Caco-2 (cell line): Measurements from ENCODE around the gene GFY. TPM values are rescaled to one million over a fixed set of nuclear protein-coding genes. Genes with fewer than 3 reads are reported as not detected.

Source experiments
- BruUV-seq: library from RNA; stranded (reverse); fragments of 400-500 nt; replicated peaks from 2 replicates; lab custom pipeline; 2021; lab: Mats Ljungman, UMichigan
- CTCF ChIA-PET: fragments of 300-600 bp; sonication (Branson Sonifier 250); formaldehyde crosslinking; loops from one replicate; lab custom pipeline; 2022; ENCODE audit warnings: antibody characterized with exemption; lab: Charles Lee
- POLR2A ChIA-PET: fragments of 300-600 bp; sonication (Branson Sonifier 250); formaldehyde crosslinking; loops from one replicate; lab custom pipeline; 2022; ENCODE audit warnings: antibody characterized with exemption; lab: Charles Lee
- DNase-seq, 2 experiments: peaks; one replicate each; pipeline versions ENCODE4 v3.0.0 to v3.0.0-alpha.2; 2020 to 2022
- H3K27me3 ChIP-seq: replicated peaks from 2 replicates; pipeline ENCODE4 v1.6.0; 2011; ENCODE audit warnings: low read length; ENCODE audit not compliant: control insufficient read depth, insufficient read depth
- H3K36me3 ChIP-seq: 2 replicates; pipeline ENCODE4 v1.5.1; 2011; ENCODE audit warnings: low read length; ENCODE audit not compliant: control insufficient read depth, insufficient read depth
- H3K4me1 ChIP-seq: fragments of 250-450 bp; sonication (Bioruptor Pico); 2 replicates; pipeline ENCODE4 v1.5.1; 2020; ENCODE audit warnings: mild to moderate bottlenecking
- H3K4me3 ChIP-seq: 2 replicates; pipeline ENCODE4 v1.5.1; 2011; ENCODE audit warnings: low read depth, mild to moderate bottlenecking, control low read depth, low read length
- H3K9me3 ChIP-seq: fragments of 250-450 bp; sonication (Bioruptor Pico); 2 replicates; pipeline ENCODE4 v1.5.1; 2020; ENCODE audit warnings: mild to moderate bottlenecking, moderate library complexity
- H3K27ac Mint-ChIP-seq: one replicate; pipeline ENCODE4 v1.8.0; 2022; ENCODE audit warnings: mixed read lengths; ENCODE audit not compliant: unreplicated experiment
- H3K27me3 Mint-ChIP-seq: one replicate; pipeline ENCODE4 v1.8.0; 2022; ENCODE audit warnings: mixed read lengths; ENCODE audit not compliant: insufficient read depth, unreplicated experiment
- H3K36me3 Mint-ChIP-seq: one replicate; pipeline ENCODE4 v1.8.0; 2022; ENCODE audit warnings: mild to moderate bottlenecking, mixed read lengths; ENCODE audit not compliant: insufficient read depth, unreplicated experiment
- H3K4me1 Mint-ChIP-seq: one replicate; pipeline ENCODE4 v1.8.0; 2022; ENCODE audit warnings: low read depth, mixed read lengths; ENCODE audit not compliant: unreplicated experiment
- H3K4me3 Mint-ChIP-seq: one replicate; pipeline ENCODE4 v1.8.0; 2022; ENCODE audit warnings: mild to moderate bottlenecking, moderate library complexity, mixed read lengths; ENCODE audit not compliant: unreplicated experiment
- H3K9me3 Mint-ChIP-seq: one replicate; pipeline ENCODE4 v1.8.0; 2022; ENCODE audit warnings: mixed read lengths; ENCODE audit not compliant: unreplicated experiment
- CTCF ChIP-seq, 2 experiments: fragments of 200-600 bp in 1 of 2; IDR thresholded peaks; 1 replicate in 1 of 2; 2 replicates in 1 of 2; pipeline versions ENCODE4 v1.5.1 to v1.8.0; 2011 to 2022; ENCODE audit warnings: antibody characterized with exemption in 1 of 2, control low read depth in 1 of 2, inconsistent platforms in 1 of 2, low read depth in 1 of 2, low read length in 1 of 2, mild to moderate bottlenecking in 1 of 2, moderate library complexity in 1 of 2; ENCODE audit not compliant: insufficient read depth in 1 of 2, severe bottlenecking in 1 of 2, unreplicated experiment in 1 of 2
- intact Hi-C: fragments of 100-400 bp; cut with micrococcal nuclease; formaldehyde crosslinking; loops from one replicate; pipeline ENCODE4 v1.10.0; 2022; ENCODE audit not compliant: unreplicated experiment
- total RNA-seq: library from RNA; stranded (reverse); gene quantifications from 2 replicates; pipeline ENCODE4 v1.2.3, GENCODE V29; 2022

GFY gene
- total RNA-seq, 1 experiment from 2014 or later = 0.25 TPM

- Histone ChIP-seq H3K9me3 (no peaks in the 10 kb centered on the region), H3K27me3 (no peaks in the 10 kb centered on the region), H3K4me1 (no peaks in the 10 kb centered on the region), H3K36me3 (no peaks in the 10 kb centered on the region), H3K4me3 (no peak overlapping the region)
- no peak overlapping the region for H3K4me3 Mint-ChIP-seq
- no peak overlapping the region for H3K27ac Mint-ChIP-seq
- H3K4me1 Mint-ChIP-seq = no peaks in the 10 kb centered on the region
- no peak for DNase-seq
- POLR2A ChIA-PET = no interaction called here
- no peak for TF ChIP-seq CTCF (IDR thresholded peaks at IDR 0.05; ENCODE audit: insufficient read depth in 1 of 2, low read depth in 1 of 2, low read length in 1 of 2, severe bottlenecking in 1 of 2, unreplicated experiment in 1 of 2)
- H3K36me3 Mint-ChIP-seq = peaks cover 6% of the 10 kb centered on the region
- intact Hi-C loops = no loop called here
- H3K27me3 Mint-ChIP-seq = peaks cover 6% of the 10 kb centered on the region
- BruUV-seq = no TSS peak
- H3K9me3 Mint-ChIP-seq = no peaks in the 10 kb centered on the region
- CTCF ChIA-PET = no interaction called here
These were observed 17.6 kb upstream of the GFY start for GRCh38 chr19:49407482-49408015.

GRCh38 chr19:49408816-49409440 lies 16.3 kb upstream of the GFY start:
- no peak for TF ChIP-seq CTCF (IDR thresholded peaks at IDR 0.05; ENCODE audit: insufficient read depth in 1 of 2, low read depth in 1 of 2, low read length in 1 of 2, severe bottlenecking in 1 of 2, unreplicated experiment in 1 of 2)

GRCh38 chr19:49409441-49410029 lies 15.7 kb upstream of the GFY start:
- H3K9me3 ChIP-seq = no peaks in the 10 kb centered on the region
- TF ChIP-seq CTCF (IDR thresholded peaks at IDR 0.05; ENCODE audit: insufficient read depth in 1 of 2, low read depth in 1 of 2, low read length in 1 of 2, severe bottlenecking in 1 of 2, unreplicated experiment in 1 of 2) = no peak
- Mint-ChIP-seq H3K36me3 (peaks cover 6% of the 10 kb centered on the region), H3K4me1 (no peaks in the 10 kb centered on the region), H3K4me3 (no peak overlapping the region), H3K27ac (no peak overlapping the region), H3K27me3 (peaks cover 6% of the 10 kb centered on the region), H3K9me3 (no peaks in the 10 kb centered on the region)
- no peaks in the 10 kb centered on the region for H3K36me3 ChIP-seq
- no TSS peak for BruUV-seq
- ChIA-PET POLR2A (no interaction called here), CTCF (interaction anchor here (0.7 kb wide), 1 partner anchor 37 kb away, joined by 4 read pairs; no protein-coding TSS in a partner anchor)
- intact Hi-C loops = no loop called here
- H3K4me1 ChIP-seq = no peaks in the 10 kb centered on the region
- no peaks in the 10 kb centered on the region for H3K27me3 ChIP-seq
- DNase-seq = no peak
- H3K4me3 ChIP-seq = no peak overlapping the region

More at GRCh38 chr19:49408816-49409440, 16.3 kb upstream of the GFY start:
- no peak for DNase-seq
- Histone ChIP-seq H3K36me3 (no peaks in the 10 kb centered on the region), H3K4me1 (no peaks in the 10 kb centered on the region), H3K27me3 (no peaks in the 10 kb centered on the region), H3K4me3 (no peak overlapping the region), H3K9me3 (no peaks in the 10 kb centered on the region)
- intact Hi-C loops = no loop called here
- Mint-ChIP-seq H3K9me3 (no peaks in the 10 kb centered on the region), H3K4me3 (no peak overlapping the region), H3K4me1 (no peaks in the 10 kb centered on the region), H3K27me3 (peaks cover 6% of the 10 kb centered on the region), H3K27ac (no peak overlapping the region), H3K36me3 (peaks cover 6% of the 10 kb centered on the region)
- CTCF ChIA-PET = interaction anchor here (0.6 kb wide), 1 partner anchor 123 kb away, joined by 6 read pairs; no protein-coding TSS in a partner anchor
- POLR2A ChIA-PET = no interaction called here
- BruUV-seq = no TSS peak
